Measurements from ENCODE around the gene IL4I1.

DNA sequence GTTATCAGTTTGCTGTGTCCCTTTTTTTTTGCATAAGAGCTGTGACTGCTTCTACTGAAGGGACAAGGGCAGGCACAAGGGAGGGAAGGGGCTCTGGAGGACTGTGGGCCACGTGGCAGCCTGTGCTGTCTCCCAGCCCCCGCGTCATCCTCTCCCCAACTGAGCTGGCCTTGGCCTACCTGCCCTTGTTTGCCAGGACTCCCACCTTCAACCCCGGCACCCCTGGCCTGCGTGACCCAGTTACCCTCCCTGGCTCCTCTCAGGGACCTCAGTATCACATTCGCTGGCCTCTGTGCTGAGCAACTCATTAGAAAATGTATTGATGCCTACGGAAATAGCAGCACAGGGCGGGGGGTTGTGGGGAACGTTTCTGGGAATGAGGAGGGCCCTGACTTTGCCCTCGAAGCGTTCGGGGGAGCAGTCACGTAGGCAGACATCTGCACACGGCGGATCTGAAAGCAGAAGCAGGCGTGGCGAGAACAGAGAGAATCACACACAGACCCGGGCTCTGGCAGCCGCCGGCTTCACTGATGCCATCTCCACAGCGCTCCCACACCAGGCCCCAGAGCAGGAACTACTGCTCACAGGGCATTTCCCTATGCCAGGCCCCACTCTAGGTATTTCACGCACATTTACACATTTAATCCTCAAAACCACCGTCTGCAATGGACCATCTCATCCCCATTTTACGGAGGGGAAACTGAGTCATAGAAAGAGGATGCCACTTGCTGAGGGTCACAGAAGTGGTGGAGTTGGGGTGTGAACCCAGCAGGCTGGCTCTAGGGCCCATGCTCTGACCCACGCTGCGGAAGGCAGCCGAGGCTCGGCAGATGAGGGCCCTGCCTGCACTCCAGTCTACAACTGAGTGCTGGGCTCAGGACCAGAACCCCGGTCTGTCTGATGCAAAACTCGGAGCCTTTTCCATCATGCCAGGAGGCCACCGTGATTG is 26.6 kb upstream of the IL4I1 start:
- TF ChIP-seq POLR2AphosphoS5 (IDR thresholded peaks at IDR 0.05; ENCODE audit: low read depth, low read length) (no peak), MAX (IDR thresholded peaks at IDR 0.05) (no peak), JUND (IDR thresholded peaks at IDR 0.05) (no peak), YY1 (IDR thresholded peaks at IDR 0.05; ENCODE audit: extremely low read depth, insufficient replicate concordance, low read depth, low read length) (no peak), EZH2 (IDR thresholded peaks at IDR 0.05) (no peak), ZFX (IDR thresholded peaks at IDR 0.05) (no peak), EZH2phosphoT487 (IDR thresholded peaks at IDR 0.05; ENCODE audit: borderline replicate concordance) (no peak), ELF1 (IDR thresholded peaks at IDR 0.05; ENCODE audit: borderline replicate concordance, low read depth) (no peak), POLR2A (IDR thresholded peaks at IDR 0.05; ENCODE audit: borderline replicate concordance, extremely low read depth, insufficient read depth, insufficient read length) (no peak), RAD21 (IDR thresholded peaks at IDR 0.05; ENCODE audit: low read depth) (no peak), FOSL1 (IDR thresholded peaks at IDR 0.05; ENCODE audit: low read depth) (no peak), REST (IDR thresholded peaks at IDR 0.05; ENCODE audit: low read depth) (no peak), EGR1 (IDR thresholded peaks at IDR 0.05; ENCODE audit: low read depth) (no peak)
- TF ChIP-seq, protein P1, sequence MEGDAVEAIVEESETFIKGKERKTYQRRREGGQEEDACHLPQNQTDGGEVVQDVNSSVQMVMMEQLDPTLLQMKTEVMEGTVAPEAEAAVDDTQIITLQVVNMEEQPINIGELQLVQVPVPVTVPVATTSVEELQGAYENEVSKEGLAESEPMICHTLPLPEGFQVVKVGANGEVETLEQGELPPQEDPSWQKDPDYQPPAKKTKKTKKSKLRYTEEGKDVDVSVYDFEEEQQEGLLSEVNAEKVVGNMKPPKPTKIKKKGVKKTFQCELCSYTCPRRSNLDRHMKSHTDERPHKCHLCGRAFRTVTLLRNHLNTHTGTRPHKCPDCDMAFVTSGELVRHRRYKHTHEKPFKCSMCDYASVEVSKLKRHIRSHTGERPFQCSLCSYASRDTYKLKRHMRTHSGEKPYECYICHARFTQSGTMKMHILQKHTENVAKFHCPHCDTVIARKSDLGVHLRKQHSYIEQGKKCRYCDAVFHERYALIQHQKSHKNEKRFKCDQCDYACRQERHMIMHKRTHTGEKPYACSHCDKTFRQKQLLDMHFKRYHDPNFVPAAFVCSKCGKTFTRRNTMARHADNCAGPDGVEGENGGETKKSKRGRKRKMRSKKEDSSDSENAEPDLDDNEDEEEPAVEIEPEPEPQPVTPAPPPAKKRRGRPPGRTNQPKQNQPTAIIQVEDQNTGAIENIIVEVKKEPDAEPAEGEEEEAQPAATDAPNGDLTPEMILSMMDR (IDR thresholded peaks at IDR 0.05 in 2 of 3, conservative IDR thresholded peaks at IDR 0.05 in 1 of 3; ENCODE audit: borderline replicate concordance in 1 of 3, insufficient read depth in 1 of 3, low read depth in 2 of 3, low read length in 2 of 3): no peak
